Measurements from ENCODE around the gene HNRNPLL. TPM values are rescaled to one million over a fixed set of nuclear protein-coding genes. Genes with fewer than 3 reads are reported as not detected.

Gene HNRNPLL
- total RNA-seq, 1 experiment from 2014 or later = 43.2 TPM

GRCh38 chr2:38534746-38535403 is 67.9 kb downstream of the HNRNPLL start:
- intact Hi-C loops (cut with micrococcal nuclease) = loop anchor here (5.0 to 10.0 kb wide), 3 partner anchors 207 to 700 kb away; no protein-coding TSS in a partner anchor
- Histone ChIP-seq H4K20me1 (ENCODE audit: insufficient read depth) (no peaks in the 10 kb centered on the region), H2AFZ (ENCODE audit: low read depth, low read length, poor library complexity, severe bottlenecking) (no peak overlapping the region), H3K9ac (ENCODE audit: low read length) (no peak overlapping the region), H3K36me3 (ENCODE audit: control insufficient read depth in 1 of 2, insufficient read depth in 2 of 2, low read length in 2 of 2) (no peaks in the 10 kb centered on the region), H3K9me2 (ENCODE audit: insufficient read depth) (no peaks in the 10 kb centered on the region), H3K27ac (ENCODE audit: low read depth, low read length) (no peak overlapping the region), H3K4me3 (replicated peaks in 1 of 2; ENCODE audit: low read depth in 1 of 2, low read length in 2 of 2) (no peak overlapping the region), H3K9me3 (ENCODE audit: control insufficient read depth in 1 of 2, insufficient read depth in 1 of 2, low read depth in 1 of 2, low read length in 2 of 2) (no peaks in the 10 kb centered on the region), H3K27me3 (ENCODE audit: insufficient read depth, low read length) (no peaks in the 10 kb centered on the region), H3K4me1 (ENCODE audit: control insufficient read depth in 1 of 2, insufficient read depth in 2 of 2, low read length in 2 of 2) (peaks cover 6 to 14% of the 10 kb centered on the region in 2 experiments; a peak in 2 of 4 replicates), H3K79me2 (ENCODE audit: insufficient read depth, low read length) (no peaks in the 10 kb centered on the region), H3K4me2 (ENCODE audit: low read length) (no peak overlapping the region)
- DNase-seq (ENCODE audit: low read depth, low spot score) (no peak), ATAC-seq (no peak)
- RAD21 ChIA-PET (ENCODE audit: low non-redundant PET in 1 of 2, low total read pairs in 2 of 2, uncharacterized antibody in 2 of 2, unreplicated experiment in 2 of 2) = interaction anchor here in 1 of 2 experiments (0.6 kb wide), 1 partner anchor 35 kb away, joined by 4 read pairs; no protein-coding TSS in a partner anchor
- CTCF ChIA-PET = interaction anchor here (0.6 to 2.4 kb wide), 3 partner anchors 8 to 219 kb away, joined by 3 to 6 read pairs (median 5); no protein-coding TSS in a partner anchor
- POLR2A ChIA-PET = no interaction called here
- no peak for TF ChIP-seq MAX (IDR thresholded peaks at IDR 0.05)
- TF ChIP-seq YY1 (IDR thresholded peaks at IDR 0.05; ENCODE audit: extremely low read depth, insufficient replicate concordance, low read depth, low read length) = no peak
- TF ChIP-seq ZNF274 (IDR thresholded peaks at IDR 0.05; ENCODE audit: low read depth, low read length) = no peak
- TF ChIP-seq RAD21 (IDR thresholded peaks at IDR 0.05; ENCODE audit: low read depth) = no peak
- no peak for TF ChIP-seq JUND (IDR thresholded peaks at IDR 0.05)
- no peak for TF ChIP-seq ZBTB33 (IDR thresholded peaks at IDR 0.05; ENCODE audit: extremely low read depth, insufficient replicate concordance, low read length)
- TF ChIP-seq CBX3 (IDR thresholded peaks at IDR 0.05; ENCODE audit: low read depth) = no peak
- TF ChIP-seq ATF3 (IDR thresholded peaks at IDR 0.05) = no peak
- TF ChIP-seq EZH2 (IDR thresholded peaks at IDR 0.05) = no peak
- no peak for TF ChIP-seq SRF (IDR thresholded peaks at IDR 0.05; ENCODE audit: low read depth)
- BruUV-seq (replicated peaks) = no TSS peak
